RPMI7951 (cell line): ENCODE results near the gene RNU5D-1. TPM values are rescaled to one million over a fixed set of nuclear protein-coding genes. Genes with fewer than 3 reads are reported as not detected.
A peak's percentile ranks its signal among the peaks of the same experiment; 100 is the strongest.

Experiments used
- DNase-seq: peaks from one replicate; pipeline ENCODE4 v3.0.0-alpha.2; 2012; ENCODE audit warnings: low read depth
- total RNA-seq: library from RNA; depleted of rRNA; stranded (reverse); fragments of >200 nt; shearing (Covaris generic); gene quantifications from 2 replicates; pipeline ENCODE4 v1.2.3, GENCODE V29; 2014

The RNU5D-1 gene
- total RNA-seq, 1 experiment from 2014 or later, result not detected

DNA sequence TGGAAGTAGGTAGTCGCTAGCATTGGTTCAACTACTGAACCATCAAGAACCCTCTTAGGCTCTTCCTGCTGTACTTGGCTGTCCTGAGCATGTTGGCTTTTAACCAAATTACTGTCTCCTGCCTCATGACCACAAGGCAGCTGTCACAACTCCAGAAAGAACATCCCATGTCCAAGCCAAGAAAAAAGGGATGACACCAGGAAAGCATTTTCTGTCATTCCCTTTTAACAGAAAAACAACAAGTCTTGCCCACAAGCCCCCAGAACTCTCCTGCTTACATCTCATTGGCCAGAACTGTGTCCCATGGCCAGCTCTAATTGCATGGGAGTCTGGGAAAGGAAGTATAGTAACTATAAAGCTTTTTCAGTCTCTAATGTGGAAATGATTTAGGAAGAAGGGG, 2.4 kb upstream of the RNU5D-1 start:
- DNase-seq, result peak; percentile 95

GRCh38 chr1:44724955-44725698, 5.8 kb downstream of the RNU5D-1 start:
- no peak for DNase-seq

GRCh38 chr1:44724296-44724954, 6.5 kb downstream of the RNU5D-1 start:
- DNase-seq, result no peak

- DNase-seq, result no peak
These were observed 7.3 kb downstream of the RNU5D-1 start for GRCh38 chr1:44723496-44724295.

- no peak for DNase-seq
These were observed 7.9 kb downstream of the RNU5D-1 start for GRCh38 chr1:44723064-44723463.

GRCh38 chr1:44721485-44722361, 9.2 kb downstream of the RNU5D-1 start:
- DNase-seq, result peak; percentile 99

DNA sequence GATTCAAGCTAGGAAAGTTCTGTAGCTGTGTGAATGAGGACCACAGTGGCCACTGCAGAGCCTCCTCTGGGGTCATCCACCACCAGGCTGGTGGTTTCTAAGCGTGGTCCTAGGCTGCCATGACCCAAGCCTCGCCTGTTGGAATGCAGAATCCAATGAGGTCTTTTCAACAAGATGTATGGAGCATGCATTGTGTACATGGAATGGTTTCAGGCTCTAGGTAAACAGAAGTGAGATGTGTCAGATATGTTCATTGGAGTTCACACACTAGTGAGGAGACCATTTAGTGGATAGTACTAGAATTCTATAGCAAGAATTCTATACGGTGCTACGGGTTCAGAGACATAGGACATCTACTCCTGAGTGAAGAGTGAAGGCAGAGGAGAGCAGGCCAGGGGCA, 10.7 kb downstream of the RNU5D-1 start:
- DNase-seq, result peak; percentile 38

GRCh38 chr1:44719318-44719717, 11.7 kb downstream of the RNU5D-1 start:
- peak; percentile 34 for DNase-seq

DNA sequence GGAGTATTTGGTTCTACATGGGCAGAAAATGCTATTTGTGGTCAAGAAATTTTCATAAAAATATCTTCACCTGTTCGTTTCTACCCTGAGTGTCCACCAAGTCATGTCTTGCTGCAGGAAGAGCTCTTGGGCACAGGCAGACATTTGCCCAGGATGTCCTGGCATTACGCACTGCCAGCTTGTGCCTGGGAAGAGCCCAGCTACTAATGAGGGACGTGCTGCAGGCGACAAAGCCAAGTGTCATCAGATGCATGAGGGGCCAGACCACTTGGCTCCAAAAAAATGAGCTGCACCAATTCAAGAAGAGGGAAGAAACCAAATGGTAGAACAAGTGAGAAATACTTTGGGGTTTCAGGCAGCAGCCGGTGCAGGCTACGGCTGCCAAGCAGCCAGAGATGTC, 12.9 kb downstream of the RNU5D-1 start:
- DNase-seq, result no peak

DNA sequence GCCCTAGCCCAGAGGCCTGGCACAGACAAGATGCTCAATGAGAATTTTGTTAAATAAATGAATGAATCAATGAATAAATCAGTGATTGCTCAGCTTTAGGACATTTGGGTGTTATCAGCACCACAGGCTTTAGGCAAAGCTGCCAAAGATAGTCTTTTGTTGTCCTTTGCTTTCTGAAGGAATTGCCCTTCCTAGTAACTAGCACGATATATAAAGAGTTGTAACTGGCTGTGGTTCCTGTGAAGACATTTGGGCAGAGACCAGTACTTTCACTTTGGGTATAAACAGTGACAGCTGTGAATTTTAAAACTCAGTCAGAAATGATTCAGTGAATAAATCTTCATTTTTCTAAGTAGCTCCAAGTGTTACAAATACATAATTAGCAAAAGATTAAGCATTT, 13.3 kb downstream of the RNU5D-1 start:
- DNase-seq, result no peak

DNA sequence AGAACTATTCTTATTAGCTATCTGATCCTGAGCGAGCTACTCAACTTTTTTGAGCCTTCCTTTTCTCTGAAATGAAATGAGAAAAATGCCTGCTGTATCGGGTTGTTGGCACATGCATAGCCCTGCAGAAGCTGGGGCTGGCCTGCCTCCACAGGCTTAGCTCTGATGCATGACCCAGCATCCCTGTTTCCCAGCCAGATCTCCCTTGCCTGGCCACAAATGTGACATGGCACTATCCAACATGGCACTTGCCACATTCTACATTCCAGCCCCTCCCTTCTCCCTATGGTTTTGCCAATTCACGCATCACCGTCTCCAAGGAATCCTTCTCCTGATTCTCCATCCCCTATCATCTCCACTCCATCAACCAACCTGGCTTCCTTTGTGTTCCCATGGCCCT, 13.8 kb downstream of the RNU5D-1 start:
- no peak for DNase-seq

DNA sequence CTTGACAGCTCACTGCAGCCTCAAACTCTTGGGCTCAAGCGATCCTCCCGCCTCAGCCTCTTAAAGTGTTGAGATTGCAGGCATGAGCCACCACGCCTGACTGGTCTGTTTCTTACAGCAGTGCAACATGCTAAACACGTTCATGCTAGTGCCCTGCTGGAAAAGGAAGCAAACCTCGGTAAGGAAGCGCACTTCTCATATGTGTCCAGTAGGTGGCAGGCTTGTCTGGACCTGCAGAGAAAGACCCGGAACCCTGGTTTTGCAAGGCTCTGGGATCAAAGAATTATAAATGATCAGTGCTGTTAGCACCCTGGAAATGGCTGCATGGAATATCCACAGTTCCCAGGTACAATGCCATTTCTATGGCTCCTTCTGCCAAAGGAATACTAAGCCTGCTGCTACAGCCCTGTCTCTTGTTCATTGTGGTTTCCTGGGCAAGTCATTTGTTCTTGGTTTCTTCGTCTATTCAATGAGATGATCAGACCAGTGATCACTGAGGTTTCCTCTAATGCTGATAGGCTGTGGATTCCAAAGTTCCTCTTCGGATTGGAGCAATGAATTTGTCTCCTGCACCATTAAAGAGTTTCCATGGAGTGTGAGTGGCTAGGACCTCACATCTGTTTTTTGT, 15.9 kb downstream of the RNU5D-1 start:
- peak; percentile 71 for DNase-seq

- DNase-seq, result no peak
These were observed 16.4 kb downstream of the RNU5D-1 start for GRCh38 chr1:44714532-44714931.

- DNase-seq, result no peak
These were observed 17.6 kb downstream of the RNU5D-1 start for GRCh38 chr1:44713321-44713781.

DNA sequence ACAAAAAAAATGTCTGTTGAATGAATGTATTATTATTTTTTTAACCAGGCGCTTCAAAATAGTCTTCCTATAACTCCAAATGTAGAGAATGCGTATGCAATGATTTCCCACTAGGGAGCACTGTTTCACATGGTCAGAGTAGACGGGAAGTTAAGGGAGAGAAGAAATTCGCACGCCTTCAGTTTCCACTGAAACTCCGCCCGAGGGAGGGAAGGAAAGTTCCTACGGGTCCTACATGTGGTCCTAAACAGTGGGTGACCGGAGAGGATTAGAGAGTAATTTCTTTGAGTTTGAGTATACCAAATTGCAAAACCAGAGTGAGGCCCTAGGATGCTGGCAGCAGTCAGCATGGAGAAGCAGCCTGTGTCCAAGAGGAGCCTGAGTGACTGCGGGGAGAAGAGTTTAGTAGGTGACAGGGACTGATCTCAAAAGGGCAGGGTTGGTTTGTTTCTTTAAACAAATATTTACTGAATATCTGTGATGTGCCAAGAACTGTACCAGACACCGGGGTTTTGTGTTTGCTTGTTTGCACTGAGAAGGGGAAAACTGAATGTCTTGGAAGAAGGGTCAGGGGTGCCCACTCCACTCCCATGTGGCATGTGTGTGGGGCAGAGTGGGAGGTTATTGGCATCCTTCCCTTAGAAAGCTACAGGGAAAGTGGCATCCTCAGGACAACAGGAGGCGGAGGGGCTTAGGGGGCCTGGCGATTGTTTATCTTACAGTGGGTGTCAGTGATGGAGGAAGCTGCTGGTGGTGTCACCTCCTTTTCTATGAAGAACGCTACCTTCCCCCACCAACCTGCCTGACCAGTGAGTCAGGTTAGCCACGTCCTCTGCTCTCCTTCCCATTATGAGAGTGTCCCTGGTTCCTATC, 22.8 kb downstream of the RNU5D-1 start:
- DNase-seq, result peak; percentile 75

DNA sequence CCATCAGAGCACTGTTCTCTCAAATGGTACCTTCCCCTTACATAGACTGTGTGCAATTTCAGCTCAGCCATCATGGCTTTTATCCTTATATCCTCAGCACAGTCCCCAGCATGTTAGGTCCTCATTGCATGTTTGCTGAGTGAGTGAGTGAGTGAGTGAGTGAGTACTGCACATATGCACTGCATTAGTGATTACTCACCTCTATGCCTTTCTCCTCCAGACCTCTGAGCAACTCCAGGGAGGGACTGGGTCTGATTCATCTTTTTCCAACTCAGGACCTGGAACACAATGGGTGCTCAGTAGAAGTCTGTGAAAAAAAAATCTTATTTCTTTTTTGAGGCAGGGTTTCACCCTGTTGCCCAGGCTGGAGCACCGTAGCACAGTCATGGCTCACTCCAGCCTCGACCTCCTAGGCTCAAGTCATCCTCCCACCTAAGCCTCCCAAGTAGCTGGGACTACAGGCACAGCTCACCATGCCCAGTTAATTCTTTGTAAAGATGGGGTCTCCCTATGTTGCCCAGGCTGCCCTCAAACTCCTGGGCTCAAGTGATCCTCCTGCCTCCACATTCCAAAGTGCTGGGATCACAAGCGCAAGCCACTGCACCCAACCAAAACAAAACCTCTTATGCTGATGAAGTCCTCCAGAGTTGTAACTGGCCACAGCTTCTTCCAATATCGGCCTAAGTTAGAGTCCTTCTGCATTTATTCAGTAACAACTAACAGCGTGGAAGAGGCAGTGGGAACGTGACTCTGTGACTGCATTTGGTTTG, 23.7 kb downstream of the RNU5D-1 start:
- peak; percentile 92 for DNase-seq

DNA sequence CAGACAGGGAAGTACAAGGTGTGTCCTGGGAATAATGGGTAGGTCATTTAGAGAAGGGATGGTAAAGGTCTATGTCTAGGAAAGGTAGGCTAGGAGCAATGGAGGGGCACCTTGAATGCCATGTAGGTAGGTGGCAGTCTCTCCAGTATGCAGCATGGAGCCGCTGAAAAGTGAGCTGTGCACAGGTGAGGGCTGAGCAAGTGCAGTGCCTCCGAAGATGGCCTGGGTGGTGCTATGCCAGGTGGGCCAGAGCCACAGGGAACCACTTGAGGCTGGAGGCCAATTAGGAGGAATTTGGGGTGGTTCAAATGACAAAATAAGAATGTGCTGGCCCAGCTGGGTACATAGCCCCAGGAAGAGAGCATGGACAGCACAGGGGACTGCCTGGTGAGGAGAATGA, 25.0 kb downstream of the RNU5D-1 start:
- no peak for DNase-seq

DNA sequence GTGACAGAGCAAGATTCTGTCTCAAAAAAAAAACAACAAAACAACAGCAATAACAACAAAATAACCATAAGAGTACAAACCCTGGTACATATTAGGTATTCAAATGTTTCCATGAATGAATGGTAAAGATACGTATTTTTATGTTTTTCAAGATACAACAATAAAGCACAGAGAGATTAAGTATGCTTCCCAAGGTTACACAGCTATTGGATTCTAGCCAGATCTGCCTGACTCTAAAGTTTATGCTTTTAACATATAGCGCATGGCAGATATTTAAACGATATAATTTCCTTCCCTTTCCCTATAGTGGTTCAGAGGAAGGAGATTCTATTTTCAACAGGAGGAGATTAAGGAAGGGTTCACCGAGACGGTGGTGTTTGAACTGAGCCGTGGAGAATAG, 25.5 kb downstream of the RNU5D-1 start:
- no peak for DNase-seq

DNA sequence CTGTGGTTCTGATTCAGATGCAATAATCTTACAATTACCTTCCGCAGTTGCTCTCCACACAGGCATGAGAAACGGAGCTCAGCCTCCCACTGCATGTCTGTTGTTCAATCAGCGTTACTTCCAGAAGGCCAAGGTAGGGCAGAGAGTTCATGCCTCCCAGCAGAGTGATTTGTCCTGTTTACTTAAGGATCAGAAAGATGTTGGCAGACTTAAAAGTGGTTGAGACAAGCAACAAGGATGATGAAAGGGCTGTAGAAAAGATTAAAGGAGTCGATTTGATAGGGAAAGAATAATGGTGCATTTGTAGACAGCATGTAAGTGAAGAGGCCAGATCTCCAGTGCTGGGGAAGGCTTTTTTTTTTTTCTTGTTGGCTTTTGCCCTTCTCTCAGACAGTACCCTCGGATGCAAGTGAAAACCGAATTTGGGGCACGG, 29.8 kb downstream of the RNU5D-1 start:
- DNase-seq, result no peak
